ENCODE data around the gene ICA1L. TPM values are rescaled to one million over a fixed set of nuclear protein-coding genes. Genes with fewer than 3 reads are reported as not detected.

ICA1L gene
- total and polyA plus RNA-seq, 2 of the 8 experiments (the other 6 are each of a cell fraction or from before 2014, with no cell fraction given) = 1.1 to 3.4 TPM

DNA sequence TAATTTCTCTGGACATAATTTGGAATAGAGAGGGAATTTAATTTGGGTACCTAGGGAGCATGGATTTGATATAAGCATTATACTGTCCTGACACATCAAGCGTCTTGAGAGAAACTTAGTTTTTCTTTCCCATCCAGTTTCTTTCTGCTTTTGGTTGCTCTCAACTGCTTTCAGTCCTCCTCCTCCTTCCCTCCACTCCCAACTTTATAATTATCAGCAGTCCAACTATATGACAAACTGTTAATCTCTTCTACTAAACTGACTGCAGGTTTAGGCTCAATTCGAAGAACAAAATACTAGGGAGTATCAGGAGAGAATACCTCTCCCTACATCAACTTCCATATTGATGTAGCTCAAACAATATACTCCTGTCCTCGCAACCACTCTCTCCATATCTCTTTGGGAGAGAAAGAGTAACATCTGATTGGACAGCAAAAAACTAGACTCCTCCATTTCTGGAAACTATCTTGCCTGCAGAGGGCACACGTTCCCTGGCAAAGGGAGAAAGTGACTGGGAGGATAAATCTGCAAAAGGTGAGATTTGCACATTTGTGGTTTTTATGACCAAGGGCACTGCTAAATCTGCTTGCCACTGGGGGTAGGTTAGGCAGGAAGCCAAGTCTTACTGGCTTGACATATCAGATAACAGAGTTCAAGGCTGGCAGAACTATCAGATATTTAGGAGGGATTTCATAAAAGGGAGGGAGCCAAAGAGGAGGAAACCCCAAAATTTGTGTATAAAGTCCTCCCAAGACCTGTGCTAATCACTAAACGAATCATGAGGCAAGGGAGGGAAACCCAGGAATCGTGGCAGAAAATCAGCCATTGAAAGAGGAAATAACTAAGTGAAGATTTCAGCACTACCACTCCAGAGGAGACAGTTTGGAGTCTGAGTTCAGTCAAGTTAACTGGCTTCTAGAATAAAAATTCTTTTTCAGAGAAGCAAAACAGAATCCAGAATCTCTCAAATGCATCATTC is 40.0 kb downstream of the ICA1L start:
- Histone ChIP-seq H3K36me3 (ENCODE audit: control insufficient read depth in 2 of 4, insufficient read depth in 4 of 4, low read length in 3 of 4) (no peaks in the 10 kb centered on the region), H3K27ac (ENCODE audit: low read depth, low read length) (no peak overlapping the region), H3K18ac (ENCODE audit: extremely low read depth, low read length) (no peak overlapping the region), H3K9me3 (ENCODE audit: insufficient read depth in 2 of 2, low read depth in 1 of 2, low read length in 1 of 2) (no peaks in the 10 kb centered on the region), H2BK12ac (ENCODE audit: low read depth, low read length) (no peak overlapping the region), H3K4ac (replicated peaks; ENCODE audit: insufficient read length, low read depth, low read length) (no peak overlapping the region), H3K4me3 (ENCODE audit: extremely low read depth in 1 of 4, insufficient read depth in 2 of 4, low read depth in 3 of 4, low read length in 4 of 4) (no peak overlapping the region), H3K79me2 (ENCODE audit: control insufficient read depth in 1 of 2, insufficient read depth in 2 of 2, low read length in 2 of 2) (no peaks in the 10 kb centered on the region), H3K14ac (ENCODE audit: insufficient read length) (no peak overlapping the region), H3K9ac (replicated peaks in 1 of 4; ENCODE audit: extremely low read depth in 1 of 4, low read depth in 3 of 4, low read length in 3 of 4) (no peak overlapping the region), H3K23ac (ENCODE audit: insufficient read length) (no peak overlapping the region), H3K4me2 (ENCODE audit: insufficient read depth in 1 of 2, low read depth in 2 of 2, low read length in 2 of 2) (no peak overlapping the region), H2AFZ (ENCODE audit: low read length) (peak overlapping the region; percentile 54; the same call in 1 of the 2 replicates), H2BK120ac (replicated peaks; ENCODE audit: low read depth, low read length) (no peak overlapping the region), H4K8ac (ENCODE audit: extremely low read depth, insufficient read depth, low read length) (no peak overlapping the region), H3K23me2 (ENCODE audit: low read depth, low read length) (no peaks in the 10 kb centered on the region), H3K4me1 (replicated peaks in 1 of 4; ENCODE audit: control insufficient read depth in 3 of 4, insufficient read depth in 4 of 4, low read length in 3 of 4) (no peaks in the 10 kb centered on the region), H3K56ac (replicated peaks; ENCODE audit: insufficient read length, low read depth, low read length) (no peak overlapping the region), H4K20me1 (replicated peaks in 1 of 2; ENCODE audit: control insufficient read depth in 1 of 2, insufficient read depth in 2 of 2, low read length in 2 of 2) (no peaks in the 10 kb centered on the region), H3K27me3 (replicated peaks in 1 of 4; ENCODE audit: control insufficient read depth in 3 of 4, extremely low read depth in 1 of 4, insufficient read depth in 3 of 4, low read length in 3 of 4) (no peaks in the 10 kb centered on the region), H3K79me1 (ENCODE audit: low read depth, low read length) (no peaks in the 10 kb centered on the region), H2AK5ac (ENCODE audit: low read depth, low read length) (no peak overlapping the region), H2BK5ac (ENCODE audit: low read depth, low read length) (no peak overlapping the region), H2BK15ac (ENCODE audit: low read length) (no peak overlapping the region), H4K5ac (ENCODE audit: insufficient read length, low read depth, low read length) (no peak overlapping the region), H2BK20ac (ENCODE audit: low read length) (no peak overlapping the region), H4K91ac (replicated peaks; ENCODE audit: insufficient read length, low read length) (no peak overlapping the region)
- CTCF ChIA-PET (ENCODE audit: partially characterized antibody) = interaction anchor here (0.9 to 1.5 kb wide), 4 partner anchors 9 to 43 kb away, joined by 3 to 6 read pairs (median 6); no protein-coding TSS in a partner anchor
- peak; percentile 87 to 92 for TF ChIP-seq RAD21 (IDR thresholded peaks at IDR 0.05 in 1 of 2, conservative IDR thresholded peaks at IDR 0.05 in 1 of 2; ENCODE audit: low read depth in 2 of 2, low read length in 2 of 2)
- TF ChIP-seq KDM4A (IDR thresholded peaks at IDR 0.05; ENCODE audit: low read depth, low read length, severe bottlenecking) = no peak
- TF ChIP-seq TAF7 (optimal IDR thresholded peaks at IDR 0.05; ENCODE audit: borderline replicate concordance, low read depth, low read length) = peak; percentile 31
- TF ChIP-seq SIN3A (conservative IDR thresholded peaks at IDR 0.05 in 1 of 2, IDR thresholded peaks at IDR 0.05 in 1 of 2; ENCODE audit: low read depth in 1 of 2, low read length in 2 of 2) = 0 out of 4 replicates have a peak, but pooled peaks of 1 of the 2 experiments have one; percentile 22
- TF ChIP-seq, protein P1, sequence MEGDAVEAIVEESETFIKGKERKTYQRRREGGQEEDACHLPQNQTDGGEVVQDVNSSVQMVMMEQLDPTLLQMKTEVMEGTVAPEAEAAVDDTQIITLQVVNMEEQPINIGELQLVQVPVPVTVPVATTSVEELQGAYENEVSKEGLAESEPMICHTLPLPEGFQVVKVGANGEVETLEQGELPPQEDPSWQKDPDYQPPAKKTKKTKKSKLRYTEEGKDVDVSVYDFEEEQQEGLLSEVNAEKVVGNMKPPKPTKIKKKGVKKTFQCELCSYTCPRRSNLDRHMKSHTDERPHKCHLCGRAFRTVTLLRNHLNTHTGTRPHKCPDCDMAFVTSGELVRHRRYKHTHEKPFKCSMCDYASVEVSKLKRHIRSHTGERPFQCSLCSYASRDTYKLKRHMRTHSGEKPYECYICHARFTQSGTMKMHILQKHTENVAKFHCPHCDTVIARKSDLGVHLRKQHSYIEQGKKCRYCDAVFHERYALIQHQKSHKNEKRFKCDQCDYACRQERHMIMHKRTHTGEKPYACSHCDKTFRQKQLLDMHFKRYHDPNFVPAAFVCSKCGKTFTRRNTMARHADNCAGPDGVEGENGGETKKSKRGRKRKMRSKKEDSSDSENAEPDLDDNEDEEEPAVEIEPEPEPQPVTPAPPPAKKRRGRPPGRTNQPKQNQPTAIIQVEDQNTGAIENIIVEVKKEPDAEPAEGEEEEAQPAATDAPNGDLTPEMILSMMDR (IDR thresholded peaks at IDR 0.05; ENCODE audit: control extremely low read depth in 1 of 3, insufficient read depth in 1 of 3, low read depth in 1 of 3, low read length in 3 of 3) = peak in 2 of 3 experiments; percentile 64 to 69; a peak in 3 of 4 replicates
- 60% methylated on average over 6 of the region's 6 CpGs; no CpG with 5 or more reads in 1 of the 2 experiments for WGBS, 2 experiments (ENCODE audit: extremely low coverage in 1 of 2, insufficient coverage in 1 of 2, insufficient read length in 1 of 2, insufficient replicate concordance in 2 of 2, low coverage in 1 of 2, low lambda C conversion rate in 2 of 2, missing lambda C conversion rate in 1 of 2)
- peak in 1 of 2 experiments; percentile 53 for DNase-seq (ENCODE audit: low read depth in 1 of 2, low spot score in 2 of 2)
- POLR2A ChIA-PET (ENCODE audit: partially characterized antibody) = no interaction called here
- FAIRE-seq = peak; percentile 78
